ENCODE data around the gene BAHD1.

DNA sequence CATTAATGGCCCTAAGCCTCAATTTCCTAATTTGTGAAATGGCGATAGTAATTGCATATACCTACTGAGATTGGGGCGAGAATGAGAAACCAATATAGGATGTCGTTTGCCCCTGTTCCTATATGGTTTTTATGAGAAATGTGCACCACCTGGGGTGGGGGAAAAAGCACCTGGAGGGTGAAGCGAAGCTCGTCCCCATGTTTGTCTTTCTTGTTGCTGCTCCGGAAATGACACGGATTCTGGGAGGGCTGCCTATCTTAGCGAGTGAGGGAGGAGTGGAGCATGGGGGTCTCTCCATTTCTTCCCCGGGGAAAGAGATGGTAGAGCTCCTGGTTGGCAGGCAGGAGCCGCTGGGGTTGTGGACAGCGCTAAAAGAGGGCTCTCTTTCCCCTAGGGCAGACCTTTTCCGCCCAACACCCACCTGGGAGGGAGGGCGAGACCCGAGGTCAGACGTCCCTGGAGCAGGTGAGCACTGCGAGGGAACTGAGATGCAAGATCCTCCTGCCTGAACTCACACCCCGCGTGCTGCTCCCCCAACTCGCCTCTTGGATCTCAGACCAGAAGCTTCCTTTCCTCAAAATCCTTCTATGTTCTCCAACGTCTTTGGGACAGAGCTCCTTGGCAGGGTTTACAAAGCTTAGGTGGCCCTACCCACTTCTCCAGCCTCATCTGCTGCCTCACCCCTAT, 5.6 kb upstream of the BAHD1 start:
- TF ChIP-seq, protein P1, sequence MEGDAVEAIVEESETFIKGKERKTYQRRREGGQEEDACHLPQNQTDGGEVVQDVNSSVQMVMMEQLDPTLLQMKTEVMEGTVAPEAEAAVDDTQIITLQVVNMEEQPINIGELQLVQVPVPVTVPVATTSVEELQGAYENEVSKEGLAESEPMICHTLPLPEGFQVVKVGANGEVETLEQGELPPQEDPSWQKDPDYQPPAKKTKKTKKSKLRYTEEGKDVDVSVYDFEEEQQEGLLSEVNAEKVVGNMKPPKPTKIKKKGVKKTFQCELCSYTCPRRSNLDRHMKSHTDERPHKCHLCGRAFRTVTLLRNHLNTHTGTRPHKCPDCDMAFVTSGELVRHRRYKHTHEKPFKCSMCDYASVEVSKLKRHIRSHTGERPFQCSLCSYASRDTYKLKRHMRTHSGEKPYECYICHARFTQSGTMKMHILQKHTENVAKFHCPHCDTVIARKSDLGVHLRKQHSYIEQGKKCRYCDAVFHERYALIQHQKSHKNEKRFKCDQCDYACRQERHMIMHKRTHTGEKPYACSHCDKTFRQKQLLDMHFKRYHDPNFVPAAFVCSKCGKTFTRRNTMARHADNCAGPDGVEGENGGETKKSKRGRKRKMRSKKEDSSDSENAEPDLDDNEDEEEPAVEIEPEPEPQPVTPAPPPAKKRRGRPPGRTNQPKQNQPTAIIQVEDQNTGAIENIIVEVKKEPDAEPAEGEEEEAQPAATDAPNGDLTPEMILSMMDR (IDR thresholded peaks at IDR 0.05; ENCODE audit: poor library complexity): no peak
- no peak for TF ChIP-seq EZH2phosphoT487 (IDR thresholded peaks at IDR 0.05; ENCODE audit: low read depth, severe bottlenecking, unreplicated experiment)
